NCI-H2081 treated with DMSO at 0.1 percent for 48 hours (cell line): ENCODE results near the gene PRPF38B.
A peak's percentile ranks its signal among the peaks of the same experiment; 100 is the strongest.

Experiments used
- DNase-seq: peaks from one replicate; lab custom pipeline; 2025; lab: John Stamatoyannopoulos, UW

Gene PRPF38B

DNA sequence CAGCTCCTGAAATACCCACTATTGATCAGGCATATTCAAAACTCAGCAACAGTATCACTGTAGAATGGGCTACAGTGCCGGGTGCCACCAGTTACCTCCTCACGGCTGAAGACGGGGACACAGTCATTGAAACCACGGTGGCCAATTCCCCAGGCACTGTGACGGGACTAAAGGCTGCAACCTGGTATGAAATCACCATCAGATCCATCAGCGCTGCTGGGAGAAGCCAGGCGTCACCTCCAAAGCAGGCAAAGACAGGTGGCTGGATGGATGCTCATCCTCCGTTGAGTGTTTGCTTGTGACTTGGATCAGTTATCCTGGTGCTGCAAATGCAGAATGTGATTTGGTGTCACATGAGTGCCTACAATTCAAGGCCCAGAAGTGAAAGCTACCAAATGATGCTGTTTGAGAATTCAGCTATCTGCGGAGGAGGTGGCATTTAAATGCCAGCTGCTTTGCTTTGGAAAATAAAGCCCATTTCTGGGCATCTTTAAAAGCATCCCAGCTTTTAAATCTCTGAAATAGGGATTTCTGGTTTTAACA lies 25.7 kb downstream of the PRPF38B start:
- DNase-seq, result no peak

DNA sequence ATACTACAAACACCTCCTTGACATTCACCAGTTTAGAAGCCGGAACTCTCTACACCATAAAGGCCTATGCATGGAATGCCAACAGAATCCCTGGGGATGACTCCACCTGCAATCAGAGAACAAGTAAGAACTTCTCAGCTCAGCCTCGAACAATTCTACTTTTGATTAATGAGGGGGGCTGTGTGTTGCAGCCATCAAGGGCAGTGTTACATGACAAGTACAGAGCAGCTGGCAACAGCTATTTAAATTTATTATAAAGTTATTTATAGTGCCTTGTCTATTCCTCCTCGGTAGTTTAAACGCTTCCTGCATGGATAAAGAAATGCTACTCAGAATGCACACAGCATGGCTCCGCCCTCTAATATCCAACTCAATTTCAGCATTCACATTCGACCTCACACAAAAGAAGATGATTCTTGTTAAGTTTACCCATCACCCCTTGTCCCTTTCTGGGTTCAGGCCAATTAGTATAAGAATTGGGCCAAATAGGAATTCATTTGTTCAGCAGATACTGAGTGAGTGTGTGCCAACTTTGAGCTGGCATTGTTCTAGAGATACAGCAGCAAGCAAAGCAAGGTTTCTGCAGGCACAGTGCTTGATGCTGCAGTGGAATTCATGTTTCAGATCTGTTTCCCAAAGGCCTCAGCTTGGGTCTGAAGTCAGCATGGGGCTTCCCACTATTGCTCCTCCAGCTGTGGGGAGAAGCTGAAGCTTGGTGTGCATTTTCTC lies 27.0 kb downstream of the PRPF38B start:
- DNase-seq, result no peak

DNA sequence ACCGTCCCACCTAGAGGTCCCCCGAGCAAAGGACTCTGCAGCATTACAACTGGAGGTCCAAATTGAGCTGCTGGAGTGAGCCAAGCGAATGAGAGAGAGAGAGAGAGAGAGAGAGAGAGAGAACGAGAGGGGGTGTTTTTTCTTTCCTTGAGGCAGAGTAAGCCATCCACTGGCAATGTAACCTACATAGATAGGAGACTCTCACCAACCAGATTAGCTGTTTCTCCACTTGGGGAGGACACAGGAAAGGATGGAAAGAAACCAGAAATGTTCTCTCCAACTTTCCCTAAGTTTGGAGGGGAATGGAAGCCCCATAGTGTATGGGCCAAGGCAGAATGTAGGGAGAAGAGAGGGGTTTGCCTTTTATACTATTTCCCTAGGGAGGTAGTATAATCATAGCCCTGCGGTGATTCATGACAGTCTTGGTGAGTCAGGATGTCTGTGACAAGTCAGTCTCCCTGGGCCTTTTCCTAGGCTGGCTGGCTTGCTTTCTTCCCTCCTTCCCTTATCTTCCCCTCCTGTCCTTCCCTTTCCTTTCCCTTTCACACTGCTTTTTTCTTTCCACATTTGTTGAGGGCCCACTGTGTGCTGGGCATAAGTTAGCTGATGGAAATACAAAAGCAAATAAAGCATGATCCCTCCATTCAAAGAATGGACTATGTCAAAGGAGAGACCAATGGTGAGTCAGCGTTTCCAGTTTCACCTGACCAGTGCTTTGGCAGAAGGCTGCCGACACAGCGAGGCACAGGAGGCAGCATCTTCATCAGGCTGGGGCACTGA lies 27.7 kb downstream of the PRPF38B start:
- DNase-seq, result no peak

DNA sequence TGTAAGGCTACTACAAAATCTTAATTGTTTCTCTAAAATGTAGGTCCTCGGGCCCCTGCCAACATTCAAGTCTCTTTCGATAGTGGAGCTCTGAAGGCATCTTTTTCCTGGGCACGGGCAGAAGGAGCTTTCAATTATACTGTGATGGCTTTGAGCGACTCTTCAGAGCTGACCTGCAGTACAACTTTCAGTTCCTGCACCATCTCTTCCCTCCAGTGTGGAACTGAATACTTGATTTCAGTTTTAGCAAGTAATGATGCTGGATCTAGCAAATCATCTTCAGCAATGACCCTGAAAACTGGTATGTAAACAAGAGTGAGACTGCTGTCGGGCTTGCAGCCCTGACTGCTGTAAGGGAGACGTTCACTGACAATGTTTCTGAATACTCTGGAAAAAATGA lies 30.2 kb downstream of the PRPF38B start:
- DNase-seq, result no peak

DNA sequence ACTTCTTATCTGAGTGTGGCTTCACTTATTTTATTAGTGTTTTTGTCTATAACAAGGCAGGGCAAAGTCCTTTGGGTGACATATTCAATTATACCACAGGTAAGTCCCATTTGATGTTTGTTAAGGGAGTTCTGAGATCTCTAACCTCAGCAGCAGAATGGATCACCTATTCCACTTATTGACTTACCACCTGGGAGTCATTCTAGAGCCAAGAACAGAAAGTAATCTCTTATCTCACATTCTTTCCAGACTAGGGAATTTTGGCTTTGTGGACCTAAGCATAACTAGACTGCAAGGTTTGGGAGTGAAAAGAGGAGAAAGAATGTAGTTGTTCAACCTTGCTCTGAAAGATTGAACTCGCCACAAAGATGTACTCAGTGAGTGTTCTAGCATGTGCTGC lies 33.8 kb downstream of the PRPF38B start:
- no peak for DNase-seq

DNA sequence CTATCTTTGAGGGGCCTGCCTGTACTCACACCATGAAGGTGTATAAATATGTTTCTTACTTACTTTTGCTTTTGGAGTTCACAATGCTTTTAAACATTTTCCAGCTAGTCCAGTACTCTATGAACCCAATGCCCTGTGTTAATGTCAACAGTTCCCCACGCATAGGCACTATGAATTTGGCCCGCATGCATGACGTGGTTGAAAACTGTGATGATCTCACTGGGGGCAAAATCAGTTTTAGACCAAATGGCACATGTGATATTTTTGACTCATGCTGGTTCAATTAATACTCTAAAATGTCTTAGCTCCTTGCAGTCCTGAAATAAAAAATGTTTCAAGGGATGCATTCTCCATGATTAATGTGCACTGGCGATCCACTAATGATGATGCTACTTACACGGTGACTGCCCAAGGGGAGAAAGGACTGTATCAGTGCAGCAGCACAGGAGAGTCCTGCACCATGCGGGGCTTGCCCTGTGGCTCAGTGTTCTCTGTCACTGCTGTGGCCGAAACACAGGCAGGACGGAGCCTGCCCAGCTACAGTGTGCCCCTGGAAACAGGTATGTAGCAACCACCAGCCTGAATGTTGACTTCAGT lies 36.3 kb downstream of the PRPF38B start:
- no peak for DNase-seq

DNA sequence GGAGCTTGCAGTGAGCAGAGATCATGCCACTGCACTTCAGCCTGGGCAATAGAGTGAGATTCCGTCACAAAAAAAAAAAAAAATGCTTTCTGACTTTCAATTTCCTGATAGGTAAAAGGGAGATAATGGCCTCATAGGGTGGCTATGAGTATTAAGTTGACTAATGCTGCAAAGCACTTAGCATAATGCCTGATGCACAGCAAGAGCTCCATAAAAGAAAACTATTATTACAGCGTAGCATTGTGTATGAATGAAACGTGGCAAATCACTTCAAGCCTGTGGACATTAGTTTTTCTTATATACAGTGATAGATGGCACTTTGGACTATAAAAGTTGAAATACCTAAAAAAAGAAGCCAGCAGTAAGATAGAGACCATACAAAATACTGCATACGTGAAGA lies 37.4 kb downstream of the PRPF38B start:
- no peak for DNase-seq

DNA sequence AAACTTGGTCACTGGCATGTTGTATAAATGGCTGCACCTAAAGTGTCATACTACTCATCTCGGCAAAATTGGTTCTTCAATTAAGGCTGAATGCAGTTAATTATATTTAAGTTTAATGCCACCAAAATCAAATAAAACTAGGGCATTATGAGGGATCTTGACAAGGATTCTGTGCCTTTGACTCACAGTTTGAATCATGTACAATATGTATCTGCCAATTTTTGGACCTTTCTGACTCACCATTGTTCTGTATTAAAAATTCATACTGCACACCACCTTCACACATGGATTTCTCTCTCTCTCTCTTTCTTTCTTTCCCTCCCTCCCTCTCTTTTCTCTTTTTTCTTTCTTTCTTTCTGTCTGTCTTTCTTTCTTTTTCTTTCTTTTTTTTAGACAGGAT lies 40.3 kb downstream of the PRPF38B start:
- no peak for DNase-seq

DNA sequence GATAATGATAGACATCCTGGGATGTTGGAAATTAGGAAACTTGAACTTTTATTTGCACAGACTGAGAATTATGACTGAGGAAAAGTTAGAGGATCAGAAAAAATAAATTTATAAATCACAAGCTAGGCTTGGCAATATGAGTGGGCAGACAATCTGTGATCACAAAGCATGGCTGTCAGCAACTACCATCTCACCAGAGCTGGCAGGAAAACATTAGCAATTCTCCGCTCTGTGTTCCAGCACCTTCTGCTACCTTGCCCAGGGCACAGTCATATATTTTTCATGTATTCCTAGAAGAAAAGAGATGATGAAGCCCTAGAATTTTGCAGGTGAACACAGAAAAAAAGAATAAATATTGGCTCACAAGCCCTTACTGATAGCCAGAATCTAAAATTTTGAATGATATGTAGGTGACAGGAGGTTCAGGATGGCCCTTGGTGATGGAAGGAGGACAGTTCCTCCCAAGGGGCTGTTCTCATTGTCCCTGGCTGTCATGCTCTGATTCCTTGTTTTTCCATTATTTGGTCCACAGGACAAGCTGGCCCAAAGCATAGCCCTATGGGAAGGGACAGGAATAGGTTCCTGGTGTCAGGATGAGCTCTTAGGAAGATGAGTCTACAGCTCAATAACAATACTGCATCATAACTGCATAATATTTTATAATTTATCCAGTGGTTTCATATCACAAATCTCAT lies 42.2 kb downstream of the PRPF38B start:
- no peak for DNase-seq

DNA sequence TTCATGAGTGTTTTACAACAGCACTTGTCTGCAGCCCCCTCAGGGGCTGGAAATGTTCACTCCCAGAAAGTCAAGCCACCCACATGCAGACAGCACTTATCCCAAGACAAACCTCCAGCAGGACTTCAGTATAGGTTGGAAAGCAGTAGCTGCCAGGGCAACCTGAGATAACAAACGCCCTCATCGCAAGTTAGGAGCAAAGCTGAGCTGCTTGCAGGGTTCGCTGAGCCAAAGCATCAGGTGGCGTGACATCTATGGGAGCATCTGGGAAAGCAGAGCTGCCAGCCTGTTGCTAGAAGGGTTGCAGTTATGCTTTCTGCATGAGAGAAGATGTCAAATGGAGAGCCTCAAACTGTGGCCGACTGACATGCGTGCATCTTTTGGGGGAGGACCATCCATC lies 50.1 kb downstream of the PRPF38B start:
- no peak for DNase-seq

DNA sequence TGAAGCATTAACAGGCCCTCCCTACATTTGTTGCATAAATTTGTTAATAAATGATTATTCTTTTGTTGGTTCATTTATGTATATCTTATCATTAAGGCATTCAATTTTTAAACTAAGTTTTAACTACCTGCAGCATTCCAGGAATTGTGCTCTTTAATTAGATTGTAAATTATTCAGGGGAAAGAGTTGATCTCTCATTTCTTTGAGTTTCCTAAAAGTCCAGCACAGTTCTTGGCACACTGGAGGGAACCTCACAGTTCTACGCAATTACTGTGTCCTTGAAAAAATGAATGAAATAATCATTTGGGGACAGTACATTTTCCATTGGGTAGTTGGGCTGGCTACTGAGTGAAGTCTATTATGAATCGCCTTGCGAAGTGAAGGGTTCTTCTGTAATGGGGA lies 53.9 kb downstream of the PRPF38B start:
- no peak for DNase-seq

DNA sequence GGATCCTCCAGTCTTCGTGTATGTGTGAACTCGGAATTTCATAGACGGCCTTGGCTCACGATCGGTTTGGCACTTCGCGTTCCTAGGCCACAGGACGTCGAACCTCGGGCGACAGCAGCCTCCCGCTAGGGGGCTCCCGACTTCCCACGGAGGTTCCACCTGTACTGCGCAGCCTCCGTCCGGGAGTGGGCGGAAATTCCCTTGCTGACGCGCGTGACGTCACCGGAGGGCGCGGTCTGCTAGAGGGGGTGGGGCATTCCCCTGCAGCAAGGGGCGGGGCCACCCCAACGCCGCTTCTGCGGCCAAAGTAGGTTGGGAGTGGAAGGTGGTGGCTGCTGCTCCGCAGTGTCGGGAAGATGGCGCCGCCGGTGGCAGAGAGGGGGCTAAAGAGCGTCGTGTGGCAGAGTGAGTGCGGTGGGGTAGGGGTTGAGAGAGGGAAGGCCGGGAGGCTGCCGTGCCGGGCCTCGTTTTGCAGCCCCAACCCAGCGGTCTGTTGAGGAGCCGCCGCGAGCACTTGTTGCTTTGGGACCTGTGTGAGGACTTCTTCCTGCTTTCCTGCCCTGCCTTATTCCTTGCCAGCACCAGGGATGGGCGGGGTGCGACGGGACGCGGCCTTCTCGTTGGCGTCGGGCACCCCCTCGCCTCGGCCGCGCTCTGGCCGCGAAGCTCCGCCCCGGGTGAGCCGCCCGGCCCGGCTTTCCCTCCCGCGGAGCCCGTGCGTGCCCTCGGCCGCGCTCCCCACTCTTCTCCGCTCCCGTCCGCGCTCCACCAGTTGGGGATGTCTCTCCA lies 54.5 kb downstream of the PRPF38B start, which contains the start of gene STXBP3:
TSS of gene STXBP3 (plus strand) at position 293 of the 789 bp plus-strand sequence. CDS start at position 357, 64 bp downstream.
- DNase-seq, result peak; percentile 67

DNA sequence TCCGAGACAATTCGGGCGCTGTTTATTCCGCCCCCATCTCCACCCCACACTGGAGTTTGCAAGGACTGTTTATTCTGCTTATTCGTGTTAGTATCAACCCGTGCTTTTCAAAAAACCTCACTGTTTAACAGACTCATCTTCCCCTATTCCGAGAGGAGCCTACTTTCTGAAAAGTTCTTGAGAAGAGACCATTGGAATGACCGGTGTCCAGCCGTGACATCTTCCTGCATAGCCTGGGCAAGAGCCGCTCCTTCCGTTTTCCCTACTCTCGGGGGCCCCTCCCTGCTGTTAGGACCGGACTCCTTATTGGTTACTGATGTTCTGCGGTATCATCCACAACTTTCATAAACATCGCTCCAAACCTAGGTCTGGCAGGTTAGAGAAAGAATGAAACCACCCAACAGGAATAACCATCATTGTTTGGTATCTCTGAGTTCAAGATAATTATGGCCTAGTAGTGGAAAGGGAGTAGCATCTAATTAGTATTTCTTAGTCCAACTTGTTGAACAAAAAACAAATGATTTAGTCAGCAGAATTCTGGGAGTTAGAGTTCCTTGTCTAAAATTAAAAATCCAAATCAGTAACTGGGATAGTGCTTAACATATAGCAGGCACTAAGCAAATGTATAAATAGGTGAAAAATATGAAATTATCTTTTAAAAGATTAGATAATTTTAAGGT lies 55.2 kb downstream of the PRPF38B start:
- DNase-seq, result no peak

DNA sequence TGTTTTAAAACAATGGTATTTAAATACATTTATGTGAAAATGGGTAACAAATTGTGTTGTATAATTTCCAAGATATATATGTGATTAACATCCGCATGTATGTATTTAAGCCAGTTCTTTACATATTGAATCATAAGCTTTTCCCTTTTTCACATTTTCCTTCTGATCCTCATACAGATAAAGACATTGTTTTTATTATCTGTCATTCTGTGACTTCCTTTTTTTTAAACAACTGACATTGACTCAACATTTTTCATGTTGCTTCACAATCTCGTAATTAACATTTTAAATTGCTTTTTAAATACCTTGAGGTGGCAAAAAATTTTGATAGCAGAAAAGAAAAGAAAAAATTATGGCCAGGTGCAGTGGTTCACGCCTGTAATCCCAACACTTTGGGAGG lies 55.8 kb downstream of the PRPF38B start:
- DNase-seq, result no peak

DNA sequence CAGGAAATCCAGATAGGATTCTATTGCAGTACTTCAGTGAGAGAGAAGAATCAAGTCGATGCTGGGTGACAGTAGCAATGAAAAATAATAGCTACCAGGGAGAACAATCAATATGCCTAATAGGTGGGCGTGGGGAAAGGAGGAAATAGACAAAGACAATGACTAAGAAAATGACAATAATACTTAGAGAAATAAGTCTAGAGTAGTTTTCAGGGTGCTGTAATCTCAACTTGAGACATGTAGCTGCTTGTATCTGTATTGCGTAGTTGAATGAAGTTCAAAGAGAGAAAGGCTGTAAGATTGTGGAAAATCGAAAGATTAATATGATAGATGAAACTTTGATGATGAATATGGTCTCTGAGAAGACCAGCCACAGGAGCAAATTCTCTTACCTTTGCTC lies 57.0 kb downstream of the PRPF38B start:
- DNase-seq, result no peak

DNA sequence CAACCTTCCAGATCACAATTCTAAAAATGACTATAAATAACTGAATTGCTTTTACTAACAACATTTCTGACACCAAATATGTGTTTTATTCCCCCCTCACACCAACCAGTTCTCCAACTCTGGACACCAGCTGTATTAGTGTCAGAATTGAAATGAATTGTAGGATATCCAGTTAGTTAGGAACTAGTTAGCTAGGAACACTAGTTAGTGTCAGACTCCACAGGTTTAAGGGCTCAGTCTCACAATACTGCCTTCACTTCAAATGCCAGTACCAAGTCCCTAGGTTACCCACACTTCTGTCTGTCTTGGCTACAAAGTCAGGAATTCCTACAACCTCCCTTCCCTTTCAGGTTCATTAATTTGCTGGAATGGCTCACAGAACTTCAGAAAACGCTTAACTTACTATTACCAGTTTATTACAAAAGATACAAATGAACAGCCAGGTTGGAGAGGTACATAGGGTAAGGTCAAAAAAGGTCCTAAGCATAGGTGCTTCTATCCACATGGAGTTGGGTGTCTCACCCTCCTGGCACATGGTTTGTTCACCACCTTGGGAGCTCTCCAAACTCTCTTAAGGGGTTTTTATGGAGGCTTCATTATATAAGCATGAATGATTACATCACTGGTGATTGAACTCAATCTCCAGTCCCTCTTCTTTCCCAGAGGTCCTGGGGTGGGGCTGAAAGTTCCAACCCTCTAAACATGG lies 58.5 kb downstream of the PRPF38B start:
- DNase-seq, result no peak
